B cell (primary cell): ENCODE results near the gene HOXD12.

Experiments used
- CTCF ChIP-seq: fragments of 200-600 bp; IDR thresholded peaks from one replicate; pipeline ENCODE4 v1.8.0; 2022; ENCODE audit warnings: antibody characterized with exemption, mild to moderate bottlenecking
- EZH2 ChIP-seq: IDR thresholded peaks from 2 replicates; pipeline ENCODE4 v1.6.1; 2012; ENCODE audit warnings: borderline replicate concordance, low read depth, mild to moderate bottlenecking, moderate library complexity, low read length; ENCODE audit not compliant: insufficient read depth, poor library complexity, severe bottlenecking

- TF ChIP-seq CTCF (no peak), EZH2 (peak; percentile 35)
These were observed 37.0 kb downstream of the HOXD12 start for GRCh38 chr2:176136374-176137251.
